GM10248 (cell line): Measurements from ENCODE around the gene DNAJA2.

Source experiments
- CTCF ChIA-PET: fragments of 300-600 bp; sonication (Branson Sonifier 250); formaldehyde crosslinking; extraction: SDS; loops from one replicate; lab custom pipeline; 2021; ENCODE audit warnings: antibody characterized with exemption; lab: Yijun Ruan, JAX
- POLR2A ChIA-PET: fragments of 350-650 bp; sonication (Branson Sonifier 250); formaldehyde crosslinking; extraction: SDS; loops from one replicate; lab custom pipeline; 2020; ENCODE audit warnings: antibody characterized with exemption; lab: Yijun Ruan, JAX
- DNase-seq: peaks from one replicate; pipeline ENCODE4 v3.0.0; 2012; ENCODE audit errors: extremely low spot score
- TF ChIP-seq, protein P1 (sequence below): IDR thresholded peaks from 2 replicates; pipeline ENCODE4 v1.5.1; 2012; ENCODE audit warnings: mild to moderate bottlenecking, low read depth; ENCODE audit errors: extremely low read depth, missing control alignments, control extremely low read depth

The DNAJA2 gene

DNA sequence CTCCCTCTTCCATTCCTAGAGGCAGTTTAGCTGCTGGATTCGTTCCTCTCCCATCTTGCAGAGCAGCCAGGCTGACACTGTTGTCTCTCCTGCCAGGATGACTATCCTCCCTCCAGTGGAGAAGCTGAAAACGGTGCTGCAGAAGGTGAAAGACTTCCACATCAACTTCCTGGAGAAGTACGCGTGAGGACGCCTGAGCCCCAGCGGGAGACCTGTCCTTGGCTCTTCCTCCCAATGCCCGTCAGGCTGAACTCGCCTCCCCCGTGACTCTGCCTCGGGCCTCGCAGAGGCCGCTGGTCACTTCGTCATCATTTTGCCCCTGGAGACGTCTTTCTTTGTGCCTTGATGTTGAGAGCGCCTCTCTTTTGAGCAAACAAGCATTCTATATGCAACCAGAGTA lies 44.7 kb downstream of the DNAJA2 start:
- POLR2A ChIA-PET = interaction anchor here (0.6 kb wide), 1 partner anchor 28 kb away, joined by 3 read pairs; no protein-coding TSS in a partner anchor
- DNase-seq = no peak
- TF ChIP-seq, protein P1, sequence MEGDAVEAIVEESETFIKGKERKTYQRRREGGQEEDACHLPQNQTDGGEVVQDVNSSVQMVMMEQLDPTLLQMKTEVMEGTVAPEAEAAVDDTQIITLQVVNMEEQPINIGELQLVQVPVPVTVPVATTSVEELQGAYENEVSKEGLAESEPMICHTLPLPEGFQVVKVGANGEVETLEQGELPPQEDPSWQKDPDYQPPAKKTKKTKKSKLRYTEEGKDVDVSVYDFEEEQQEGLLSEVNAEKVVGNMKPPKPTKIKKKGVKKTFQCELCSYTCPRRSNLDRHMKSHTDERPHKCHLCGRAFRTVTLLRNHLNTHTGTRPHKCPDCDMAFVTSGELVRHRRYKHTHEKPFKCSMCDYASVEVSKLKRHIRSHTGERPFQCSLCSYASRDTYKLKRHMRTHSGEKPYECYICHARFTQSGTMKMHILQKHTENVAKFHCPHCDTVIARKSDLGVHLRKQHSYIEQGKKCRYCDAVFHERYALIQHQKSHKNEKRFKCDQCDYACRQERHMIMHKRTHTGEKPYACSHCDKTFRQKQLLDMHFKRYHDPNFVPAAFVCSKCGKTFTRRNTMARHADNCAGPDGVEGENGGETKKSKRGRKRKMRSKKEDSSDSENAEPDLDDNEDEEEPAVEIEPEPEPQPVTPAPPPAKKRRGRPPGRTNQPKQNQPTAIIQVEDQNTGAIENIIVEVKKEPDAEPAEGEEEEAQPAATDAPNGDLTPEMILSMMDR = no peak
- CTCF ChIA-PET = interaction anchor here (0.6 to 6.1 kb wide), 12 partner anchors 10 to 269 kb away, joined by 3 to 78 read pairs (median 17); partner anchors contain the start of gene GPT2

DNA sequence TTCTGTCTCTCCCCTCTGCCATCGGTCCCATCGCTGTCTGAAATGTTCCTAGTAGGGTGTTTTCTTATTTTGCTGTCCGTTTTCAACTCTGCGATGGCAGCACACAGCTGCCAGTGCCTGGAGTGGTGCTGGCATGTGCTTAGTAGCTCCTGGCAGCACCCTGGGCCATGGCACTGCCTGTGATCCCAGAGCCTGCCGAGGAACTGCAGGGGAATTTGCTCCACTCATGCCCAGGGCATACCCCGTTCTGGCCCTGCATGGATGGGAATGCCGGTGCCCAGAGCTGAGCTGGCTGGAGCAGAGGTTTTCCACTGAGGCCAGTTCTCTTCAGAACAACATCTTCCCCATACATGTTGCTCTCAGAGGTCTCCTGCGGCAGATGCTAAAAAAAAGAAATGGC lies 46.2 kb downstream of the DNAJA2 start:
- POLR2A ChIA-PET = no interaction called here
- CTCF ChIA-PET = interaction anchor here (0.9 to 6.1 kb wide), 7 partner anchors 8 to 253 kb away, joined by 3 to 78 read pairs (median 6); no protein-coding TSS in a partner anchor
- DNase-seq = no peak
- TF ChIP-seq, protein P1 = no peak

DNA sequence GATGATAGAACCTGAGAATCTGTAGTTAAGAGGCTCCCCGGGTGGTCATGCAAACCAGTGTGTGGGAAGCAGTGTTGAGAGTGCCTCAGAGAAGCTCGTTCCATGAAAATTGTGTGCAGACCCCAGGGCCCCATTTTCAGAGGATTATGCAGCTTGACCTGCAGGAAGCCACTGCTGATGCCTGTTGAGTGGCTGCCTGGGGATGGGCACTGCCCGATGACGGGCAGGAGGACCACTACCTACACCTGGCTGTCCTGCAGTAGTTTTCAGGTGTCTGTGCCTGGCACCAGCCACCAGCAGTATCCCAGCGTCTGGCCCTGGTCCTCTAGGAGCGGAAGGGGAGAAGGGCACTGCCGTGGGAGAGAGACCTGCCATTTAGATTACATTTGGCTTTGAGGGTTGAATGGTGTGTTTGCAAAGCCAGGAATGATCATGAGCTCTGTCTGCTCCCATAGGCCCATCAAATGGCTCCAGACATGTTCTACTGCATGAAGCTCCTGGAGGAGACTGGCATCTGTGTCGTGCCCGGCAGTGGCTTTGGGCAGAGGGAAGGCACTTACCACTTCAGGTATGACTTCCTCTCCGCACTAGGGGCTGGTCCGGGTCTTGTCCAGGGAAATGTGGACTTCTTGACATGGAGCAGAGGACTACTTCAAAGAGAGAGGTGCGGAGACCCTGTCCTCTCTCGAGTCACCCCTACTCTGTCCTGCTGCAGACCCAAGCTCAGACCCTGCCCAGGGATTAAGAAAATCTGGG lies 46.8 kb downstream of the DNAJA2 start:
- ChIA-PET CTCF (interaction anchor here (0.8 to 6.1 kb wide), 8 partner anchors 7 to 252 kb away, joined by 3 to 78 read pairs (median 6); no protein-coding TSS in a partner anchor), POLR2A (no interaction called here)
- no peak for DNase-seq
- TF ChIP-seq, protein P1 = no peak

DNA sequence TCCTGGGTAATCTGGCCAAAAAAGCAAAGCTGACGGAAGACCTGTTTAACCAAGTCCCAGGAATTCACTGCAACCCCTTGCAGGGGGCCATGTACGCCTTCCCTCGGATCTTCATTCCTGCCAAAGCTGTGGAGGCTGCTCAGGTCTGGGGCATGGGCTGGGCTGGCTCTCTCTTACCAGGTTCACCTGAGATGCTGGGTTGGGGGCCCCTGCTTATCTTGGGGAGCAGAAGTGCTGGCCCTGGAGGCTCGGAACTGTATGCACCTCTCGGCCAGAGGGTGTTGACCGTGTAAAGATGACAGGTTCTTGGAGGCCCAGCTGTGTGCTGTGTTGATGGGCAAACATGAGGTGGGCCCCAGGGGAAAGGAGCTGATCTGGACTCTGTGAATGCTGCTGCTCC lies 49.1 kb downstream of the DNAJA2 start:
- ChIA-PET CTCF (interaction anchor here (0.7 to 1.3 kb wide), 3 partner anchors 24 to 251 kb away, joined by 4 read pairs; no protein-coding TSS in a partner anchor), POLR2A (no interaction called here)
- DNase-seq = no peak
- TF ChIP-seq, protein P1 = no peak

DNA sequence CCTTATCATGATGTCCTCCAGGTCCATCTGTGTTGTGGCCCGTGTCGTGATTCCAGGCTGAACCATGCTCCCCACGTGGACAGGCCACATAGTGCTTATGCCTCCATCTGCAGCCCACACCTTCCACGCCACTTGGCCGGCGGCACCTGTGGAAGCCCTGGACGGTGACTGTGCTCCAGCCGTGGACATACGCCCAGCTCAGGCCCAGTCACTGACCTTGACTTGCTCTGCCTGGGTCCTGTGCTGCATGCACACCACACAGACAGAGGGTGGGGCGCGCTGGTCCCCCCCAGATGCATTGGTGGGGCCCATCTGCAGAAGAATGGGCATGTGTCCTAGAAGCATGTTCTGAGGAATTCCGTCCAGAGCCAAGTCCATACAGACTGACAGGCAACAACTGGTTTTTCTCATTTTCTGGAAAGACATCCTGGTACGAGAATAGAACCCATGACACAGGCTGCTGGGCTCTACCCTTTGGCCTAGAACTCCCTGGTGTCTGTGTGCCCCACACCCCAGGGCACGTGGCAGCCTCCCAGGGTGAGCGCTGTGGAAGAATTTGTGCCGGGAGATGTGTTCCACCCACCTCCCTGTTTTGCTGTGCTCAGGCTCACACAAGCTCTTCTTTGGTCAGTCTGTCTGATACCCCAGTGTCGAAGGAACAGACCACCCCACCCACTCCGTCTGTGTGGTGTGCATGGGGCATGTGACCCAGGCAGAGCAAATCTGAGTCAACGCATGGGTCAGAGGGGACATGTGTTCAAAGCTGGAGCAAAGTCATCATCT lies 49.8 kb downstream of the DNAJA2 start:
- POLR2A ChIA-PET = no interaction called here
- CTCF ChIA-PET = interaction anchor here (1.0 to 7.6 kb wide), 3 partner anchors 70 to 250 kb away, joined by 4 to 96 read pairs (median 4); no protein-coding TSS in a partner anchor
- TF ChIP-seq, protein P1 = no peak
- no peak for DNase-seq

DNA sequence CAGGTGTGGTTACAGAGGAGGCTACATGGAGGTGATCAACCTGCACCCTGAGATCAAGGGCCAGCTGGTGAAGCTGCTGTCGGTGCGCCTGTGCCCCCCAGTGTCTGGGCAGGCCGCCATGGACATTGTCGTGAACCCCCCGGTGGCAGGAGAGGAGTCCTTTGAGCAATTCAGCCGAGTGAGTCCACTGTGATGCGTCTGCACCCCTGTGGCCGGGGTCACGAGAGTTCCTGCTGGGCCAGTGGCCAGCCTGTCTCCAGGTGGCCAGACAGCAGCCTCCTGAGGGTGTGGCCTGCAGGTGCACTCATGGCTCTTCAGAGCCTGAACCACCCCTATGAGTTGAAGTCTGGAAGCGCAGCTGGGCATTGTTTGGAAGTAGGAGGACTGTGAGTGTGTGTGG lies 51.2 kb downstream of the DNAJA2 start:
- POLR2A ChIA-PET = no interaction called here
- TF ChIP-seq, protein P1 = no peak
- CTCF ChIA-PET = interaction anchor here (1.0 to 7.6 kb wide), 4 partner anchors 7 to 248 kb away, joined by 5 to 96 read pairs (median 36); no protein-coding TSS in a partner anchor
- DNase-seq = no peak
